Keratinocyte (primary cell): Measurements from ENCODE around the gene TRIP4.

Source experiments
- EZH2 ChIP-seq: IDR thresholded peaks from one replicate; pipeline ENCODE4 v1.6.1; 2012; ENCODE audit warnings: inconsistent platforms, mild to moderate bottlenecking, low read length, moderate library complexity
- TF ChIP-seq, protein P1 (sequence below), 3 experiments: IDR thresholded peaks in 1 of 3; conservative IDR thresholded peaks in 1 of 3; optimal IDR thresholded peaks in 1 of 3; 2 replicates in 2 of 3; 3 replicates in 1 of 3; pipeline versions ENCODE3 to v1.5.1; 2011; ENCODE audit warnings: low read length in 3 of 3, mild to moderate bottlenecking in 3 of 3, moderate library complexity in 2 of 3, control low read depth in 1 of 3, inconsistent platforms in 1 of 3; ENCODE audit not compliant: insufficient read depth in 2 of 3; ENCODE audit errors: extremely low read depth in 1 of 3

DNA sequence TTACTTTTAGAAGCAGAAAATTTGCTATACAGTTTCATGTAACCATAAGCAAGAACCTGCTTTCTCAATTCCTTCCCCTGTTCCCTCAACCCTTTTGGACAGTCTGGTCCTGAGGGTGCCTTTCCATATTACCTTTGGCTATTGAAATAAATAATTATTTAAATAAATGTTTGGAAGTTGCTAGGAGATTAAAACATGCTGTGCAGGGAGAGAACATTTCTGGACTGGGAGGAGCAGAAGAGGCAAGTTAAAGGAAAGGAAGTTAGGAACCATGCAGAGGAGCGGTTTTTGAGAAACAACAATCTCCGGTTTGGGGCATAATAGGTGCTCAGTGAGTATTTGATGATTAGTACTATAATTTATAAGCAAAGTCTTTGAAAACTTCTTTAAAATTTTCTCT, 114.5 kb downstream of the TRIP4 start:
- TF ChIP-seq, protein P1, sequence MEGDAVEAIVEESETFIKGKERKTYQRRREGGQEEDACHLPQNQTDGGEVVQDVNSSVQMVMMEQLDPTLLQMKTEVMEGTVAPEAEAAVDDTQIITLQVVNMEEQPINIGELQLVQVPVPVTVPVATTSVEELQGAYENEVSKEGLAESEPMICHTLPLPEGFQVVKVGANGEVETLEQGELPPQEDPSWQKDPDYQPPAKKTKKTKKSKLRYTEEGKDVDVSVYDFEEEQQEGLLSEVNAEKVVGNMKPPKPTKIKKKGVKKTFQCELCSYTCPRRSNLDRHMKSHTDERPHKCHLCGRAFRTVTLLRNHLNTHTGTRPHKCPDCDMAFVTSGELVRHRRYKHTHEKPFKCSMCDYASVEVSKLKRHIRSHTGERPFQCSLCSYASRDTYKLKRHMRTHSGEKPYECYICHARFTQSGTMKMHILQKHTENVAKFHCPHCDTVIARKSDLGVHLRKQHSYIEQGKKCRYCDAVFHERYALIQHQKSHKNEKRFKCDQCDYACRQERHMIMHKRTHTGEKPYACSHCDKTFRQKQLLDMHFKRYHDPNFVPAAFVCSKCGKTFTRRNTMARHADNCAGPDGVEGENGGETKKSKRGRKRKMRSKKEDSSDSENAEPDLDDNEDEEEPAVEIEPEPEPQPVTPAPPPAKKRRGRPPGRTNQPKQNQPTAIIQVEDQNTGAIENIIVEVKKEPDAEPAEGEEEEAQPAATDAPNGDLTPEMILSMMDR (optimal IDR thresholded peaks at IDR 0.05 in 1 of 3, IDR thresholded peaks at IDR 0.05 in 1 of 3, conservative IDR thresholded peaks at IDR 0.05 in 1 of 3; ENCODE audit: extremely low read depth in 1 of 3, insufficient read depth in 2 of 3, low read length in 3 of 3): no peak
- no peak for TF ChIP-seq EZH2
